HEK293 (cell line): ENCODE results near the gene GPR141.

Experiments used
- HOXC10 ChIP-seq: sonication (generic); formaldehyde crosslinking; IDR thresholded peaks from 2 replicates; pipeline ENCODE4 v1.8.1; 2023; ENCODE audit warnings: mild to moderate bottlenecking, missing genetic modification reagents
- KLF8 ChIP-seq: fragments of 450-650 bp; formaldehyde crosslinking; IDR thresholded peaks from 2 replicates; pipeline ENCODE4 v1.5.1; 2016; ENCODE audit warnings: missing biosample characterization, missing genetic modification characterization
- ZNF629 ChIP-seq: fragments of 450-650 bp; formaldehyde crosslinking; IDR thresholded peaks from 2 replicates; pipeline ENCODE4 v1.5.1; 2017; ENCODE audit warnings: missing biosample characterization, missing genetic modification characterization
- TF ChIP-seq, protein P1 (sequence below): fragments of 450-650 bp; formaldehyde crosslinking; conservative IDR thresholded peaks from 2 replicates; pipeline ENCODE4 v1.5.1; 2016; ENCODE audit warnings: low read depth, missing biosample characterization, missing genetic modification characterization
- TF ChIP-seq, protein P2 (sequence below): fragments of 450-650 bp; formaldehyde crosslinking; IDR thresholded peaks from 2 replicates; pipeline ENCODE4 v1.5.1; 2016; ENCODE audit warnings: missing biosample characterization, missing genetic modification characterization
- TF ChIP-seq, protein P3 (sequence below): fragments of 450-650 bp; formaldehyde crosslinking; IDR thresholded peaks from 2 replicates; pipeline ENCODE4 v1.5.1; 2016; ENCODE audit warnings: missing biosample characterization, missing genetic modification characterization

DNA sequence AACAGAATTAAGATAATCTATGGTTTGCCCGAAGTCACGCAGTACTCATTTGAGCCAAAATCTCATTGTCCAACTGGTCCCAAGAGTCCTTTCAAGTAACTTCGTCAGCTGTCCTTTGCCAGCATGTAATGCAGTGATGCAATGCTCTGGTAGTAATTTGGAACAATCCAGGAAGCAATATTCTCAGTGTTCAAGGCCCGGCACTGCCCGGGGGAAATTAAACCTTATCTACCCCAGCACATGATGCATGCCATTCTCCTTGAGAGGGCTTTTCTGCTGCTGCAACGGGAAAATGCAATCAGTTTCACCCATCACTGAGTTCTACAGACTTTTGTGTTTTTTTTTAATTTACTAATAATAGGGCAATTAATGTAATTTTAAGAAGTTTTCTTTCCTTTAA, 87.3 kb downstream of the GPR141 start:
- no peak for TF ChIP-seq ZNF629 (tag by site-specific recombination)
- TF ChIP-seq, protein P1, sequence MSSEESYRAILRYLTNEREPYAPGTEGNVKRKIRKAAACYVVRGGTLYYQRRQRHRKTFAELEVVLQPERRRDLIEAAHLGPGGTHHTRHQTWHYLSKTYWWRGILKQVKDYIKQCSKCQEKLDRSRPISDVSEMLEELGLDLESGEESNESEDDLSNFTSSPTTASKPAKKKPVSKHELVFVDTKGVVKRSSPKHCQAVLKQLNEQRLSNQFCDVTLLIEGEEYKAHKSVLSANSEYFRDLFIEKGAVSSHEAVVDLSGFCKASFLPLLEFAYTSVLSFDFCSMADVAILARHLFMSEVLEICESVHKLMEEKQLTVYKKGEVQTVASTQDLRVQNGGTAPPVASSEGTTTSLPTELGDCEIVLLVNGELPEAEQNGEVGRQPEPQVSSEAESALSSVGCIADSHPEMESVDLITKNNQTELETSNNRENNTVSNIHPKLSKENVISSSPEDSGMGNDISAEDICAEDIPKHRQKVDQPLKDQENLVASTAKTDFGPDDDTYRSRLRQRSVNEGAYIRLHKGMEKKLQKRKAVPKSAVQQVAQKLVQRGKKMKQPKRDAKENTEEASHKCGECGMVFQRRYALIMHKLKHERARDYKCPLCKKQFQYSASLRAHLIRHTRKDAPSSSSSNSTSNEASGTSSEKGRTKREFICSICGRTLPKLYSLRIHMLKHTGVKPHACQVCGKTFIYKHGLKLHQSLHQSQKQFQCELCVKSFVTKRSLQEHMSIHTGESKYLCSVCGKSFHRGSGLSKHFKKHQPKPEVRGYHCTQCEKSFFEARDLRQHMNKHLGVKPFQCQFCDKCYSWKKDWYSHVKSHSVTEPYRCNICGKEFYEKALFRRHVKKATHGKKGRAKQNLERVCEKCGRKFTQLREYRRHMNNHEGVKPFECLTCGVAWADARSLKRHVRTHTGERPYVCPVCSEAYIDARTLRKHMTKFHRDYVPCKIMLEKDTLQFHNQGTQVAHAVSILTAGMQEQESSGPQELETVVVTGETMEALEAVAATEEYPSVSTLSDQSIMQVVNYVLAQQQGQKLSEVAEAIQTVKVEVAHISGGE (tag by site-specific recombination): no peak
- TF ChIP-seq, protein P2, sequence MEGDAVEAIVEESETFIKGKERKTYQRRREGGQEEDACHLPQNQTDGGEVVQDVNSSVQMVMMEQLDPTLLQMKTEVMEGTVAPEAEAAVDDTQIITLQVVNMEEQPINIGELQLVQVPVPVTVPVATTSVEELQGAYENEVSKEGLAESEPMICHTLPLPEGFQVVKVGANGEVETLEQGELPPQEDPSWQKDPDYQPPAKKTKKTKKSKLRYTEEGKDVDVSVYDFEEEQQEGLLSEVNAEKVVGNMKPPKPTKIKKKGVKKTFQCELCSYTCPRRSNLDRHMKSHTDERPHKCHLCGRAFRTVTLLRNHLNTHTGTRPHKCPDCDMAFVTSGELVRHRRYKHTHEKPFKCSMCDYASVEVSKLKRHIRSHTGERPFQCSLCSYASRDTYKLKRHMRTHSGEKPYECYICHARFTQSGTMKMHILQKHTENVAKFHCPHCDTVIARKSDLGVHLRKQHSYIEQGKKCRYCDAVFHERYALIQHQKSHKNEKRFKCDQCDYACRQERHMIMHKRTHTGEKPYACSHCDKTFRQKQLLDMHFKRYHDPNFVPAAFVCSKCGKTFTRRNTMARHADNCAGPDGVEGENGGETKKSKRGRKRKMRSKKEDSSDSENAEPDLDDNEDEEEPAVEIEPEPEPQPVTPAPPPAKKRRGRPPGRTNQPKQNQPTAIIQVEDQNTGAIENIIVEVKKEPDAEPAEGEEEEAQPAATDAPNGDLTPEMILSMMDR (tag by site-specific recombination): no peak
- TF ChIP-seq HOXC10 (CRISPR knock-in tag): no peak
- no peak for TF ChIP-seq KLF8 (tag by site-specific recombination)
- TF ChIP-seq, protein P3, sequence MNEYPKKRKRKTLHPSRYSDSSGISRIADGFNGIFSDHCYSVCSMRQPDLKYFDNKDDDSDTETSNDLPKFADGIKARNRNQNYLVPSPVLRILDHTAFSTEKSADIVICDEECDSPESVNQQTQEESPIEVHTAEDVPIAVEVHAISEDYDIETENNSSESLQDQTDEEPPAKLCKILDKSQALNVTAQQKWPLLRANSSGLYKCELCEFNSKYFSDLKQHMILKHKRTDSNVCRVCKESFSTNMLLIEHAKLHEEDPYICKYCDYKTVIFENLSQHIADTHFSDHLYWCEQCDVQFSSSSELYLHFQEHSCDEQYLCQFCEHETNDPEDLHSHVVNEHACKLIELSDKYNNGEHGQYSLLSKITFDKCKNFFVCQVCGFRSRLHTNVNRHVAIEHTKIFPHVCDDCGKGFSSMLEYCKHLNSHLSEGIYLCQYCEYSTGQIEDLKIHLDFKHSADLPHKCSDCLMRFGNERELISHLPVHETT (tag by site-specific recombination): no peak
